ENCODE results near the gene CFAP43.

The CFAP43 gene

DNA sequence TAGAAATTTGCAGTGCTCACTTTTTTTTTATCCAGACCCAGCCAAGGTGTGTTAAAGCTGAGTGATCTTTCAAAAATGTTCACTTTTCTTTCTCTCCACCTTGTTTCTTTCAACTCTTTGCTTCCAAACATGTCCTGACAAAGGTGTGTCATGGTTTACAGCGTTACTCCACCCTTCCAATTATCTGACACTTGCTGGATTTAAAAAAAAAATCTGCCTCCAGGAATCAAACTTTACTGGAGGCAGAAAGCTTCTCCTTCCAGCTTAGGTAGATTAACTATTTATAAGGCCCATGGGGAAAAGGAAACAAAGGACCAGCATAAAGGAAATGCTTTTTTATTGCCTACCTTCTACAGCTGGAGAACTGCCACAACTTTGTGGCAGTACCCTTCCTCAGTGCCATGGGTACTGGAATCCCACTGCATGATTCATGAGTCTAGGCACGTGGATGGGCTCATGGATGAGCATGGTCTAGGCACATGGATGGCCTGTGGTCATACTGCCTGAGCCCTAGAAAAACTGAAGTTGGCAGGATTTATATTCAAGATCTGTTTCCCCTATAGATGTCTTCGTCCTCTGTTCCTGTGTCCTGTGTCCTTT is 146.3 kb downstream of the CFAP43 start, which contains the start of gene COL17A1:
Gene COL17A1 (minus strand): TSS at position 80 of the 600 bp plus-strand sequence. CDS start 5,207 bp downstream, outside the sequence.
- no peak for DNase-seq

DNA sequence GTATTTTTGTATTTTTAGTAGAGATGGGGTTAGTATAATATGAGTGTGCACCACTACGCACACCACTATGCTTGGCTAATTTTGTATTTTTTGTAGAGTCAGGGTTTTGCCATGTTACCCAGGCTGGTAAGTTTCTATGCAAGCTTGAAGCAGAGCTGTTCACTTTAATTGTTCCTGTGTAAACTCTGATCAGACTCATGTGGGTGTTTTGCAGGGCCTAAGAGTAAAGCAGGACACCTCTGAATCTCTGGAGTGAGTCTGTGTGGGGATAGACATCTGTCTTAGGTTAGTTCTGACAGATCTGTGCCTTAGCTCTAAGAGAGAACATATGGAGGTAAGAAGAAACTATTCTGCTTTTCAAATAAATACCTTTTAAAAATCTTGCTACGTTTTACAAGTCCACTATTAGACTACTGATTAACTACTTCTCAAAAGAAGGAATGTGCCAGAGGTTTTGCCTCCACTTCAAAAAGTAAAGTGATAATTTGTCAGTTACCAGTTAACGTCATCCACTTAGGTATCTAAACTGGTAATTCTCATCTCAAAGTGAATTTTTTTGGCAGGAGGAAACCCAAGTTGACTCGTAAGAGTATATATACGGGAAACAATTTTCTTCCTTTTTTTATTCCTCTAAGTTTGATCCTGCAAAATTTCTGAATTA is 147.6 kb downstream of the CFAP43 start:
- no peak for DNase-seq

GRCh38 chr10:104081998-104082397 is 150.2 kb downstream of the CFAP43 start:
- DNase-seq: no peak

DNA sequence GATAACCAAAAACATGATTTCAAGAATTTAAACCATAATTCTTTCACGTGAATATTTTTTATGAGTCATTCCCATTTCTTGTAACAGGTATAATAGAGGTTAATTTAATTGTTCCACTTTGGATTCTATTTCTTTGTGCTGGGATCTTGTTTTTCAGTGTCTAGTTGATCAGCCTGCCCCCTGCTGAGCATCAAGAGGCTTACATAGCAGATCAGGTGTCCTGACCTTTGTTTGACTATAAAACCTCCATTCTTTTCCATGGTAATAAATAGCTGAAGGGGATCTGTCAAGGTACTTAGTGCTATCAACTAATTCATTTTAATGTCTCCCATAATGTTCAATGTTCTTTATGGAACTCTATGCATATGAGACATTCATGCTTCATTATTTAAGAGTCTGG is 151.4 kb downstream of the CFAP43 start:
- DNase-seq: peak; percentile 1

All from NCI-H1105 (cell line).